ENCODE measurements around the gene TRPM7. TPM values are rescaled to one million over a fixed set of nuclear protein-coding genes. Genes with fewer than 3 reads are reported as not detected.

TRPM7 gene
- polyA plus RNA-seq, 1 donor (not counting 4 experiments of a cell fraction or from before 2014, with no cell fraction given) = 25.4 TPM

DNA sequence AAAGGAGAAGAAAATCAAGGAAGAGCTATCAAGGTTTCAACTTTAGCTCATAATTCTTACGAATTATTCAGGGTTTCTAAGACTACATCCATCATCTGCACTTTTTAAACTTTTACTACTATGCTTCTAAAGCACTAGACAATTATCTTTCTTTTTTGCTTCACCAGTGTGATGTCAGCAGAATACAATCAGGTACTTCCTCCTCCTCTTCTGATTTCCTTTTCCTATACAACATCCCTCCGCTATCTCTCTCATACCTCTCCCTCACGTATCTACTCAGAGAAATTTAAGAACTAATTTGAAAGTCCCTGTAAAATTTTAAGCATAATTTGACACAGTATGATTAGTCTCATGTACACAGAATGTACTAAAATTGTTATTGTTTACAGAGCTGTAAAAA, 92.8 kb downstream of the TRPM7 start:
- no peaks in the 10 kb centered on the region for H4K20me1 ChIP-seq (ENCODE audit: control insufficient read depth, extremely low read depth, insufficient read depth, low read length)
- H3K4me1 ChIP-seq (ENCODE audit: control insufficient read depth, extremely low read depth, insufficient read depth, low read length) = no peaks in the 10 kb centered on the region
- H3K9me3 ChIP-seq (ENCODE audit: control insufficient read depth, low read depth, low read length) = no peaks in the 10 kb centered on the region
- H3K27ac ChIP-seq (ENCODE audit: control insufficient read depth, insufficient read depth, low read length) = no peak overlapping the region
- dilution Hi-C loops (cut with MboI; ENCODE audit: extremely low pct_ligation_motif_present, low sequenced_read_pairs) = no loop called here
- FAIRE-seq (no peak), DNase-seq (ENCODE audit: low read depth, low spot score) (no peak)
- H3K9ac ChIP-seq (ENCODE audit: control insufficient read depth, extremely low read depth, insufficient read depth, low read length) = no peak overlapping the region
- H3K36me3 ChIP-seq (ENCODE audit: control insufficient read depth in 2 of 2, extremely low read depth in 1 of 2, insufficient read depth in 2 of 2, low read length in 2 of 2) = peaks cover 10 to 14% of the 10 kb centered on the region in 2 experiments
- no peaks in the 10 kb centered on the region for H3K9me1 ChIP-seq (ENCODE audit: control insufficient read depth, extremely low read depth, insufficient read depth, low read length)
- H2AFZ ChIP-seq (ENCODE audit: control insufficient read depth, low read length) = no peak overlapping the region
- no peak overlapping the region for H3K4me2 ChIP-seq (ENCODE audit: control insufficient read depth, extremely low read depth, insufficient read depth, low read depth, low read length)
- H3K27me3 ChIP-seq (ENCODE audit: control insufficient read depth, extremely low read depth, insufficient read depth, low read length) = no peaks in the 10 kb centered on the region
- TF ChIP-seq, protein P1, sequence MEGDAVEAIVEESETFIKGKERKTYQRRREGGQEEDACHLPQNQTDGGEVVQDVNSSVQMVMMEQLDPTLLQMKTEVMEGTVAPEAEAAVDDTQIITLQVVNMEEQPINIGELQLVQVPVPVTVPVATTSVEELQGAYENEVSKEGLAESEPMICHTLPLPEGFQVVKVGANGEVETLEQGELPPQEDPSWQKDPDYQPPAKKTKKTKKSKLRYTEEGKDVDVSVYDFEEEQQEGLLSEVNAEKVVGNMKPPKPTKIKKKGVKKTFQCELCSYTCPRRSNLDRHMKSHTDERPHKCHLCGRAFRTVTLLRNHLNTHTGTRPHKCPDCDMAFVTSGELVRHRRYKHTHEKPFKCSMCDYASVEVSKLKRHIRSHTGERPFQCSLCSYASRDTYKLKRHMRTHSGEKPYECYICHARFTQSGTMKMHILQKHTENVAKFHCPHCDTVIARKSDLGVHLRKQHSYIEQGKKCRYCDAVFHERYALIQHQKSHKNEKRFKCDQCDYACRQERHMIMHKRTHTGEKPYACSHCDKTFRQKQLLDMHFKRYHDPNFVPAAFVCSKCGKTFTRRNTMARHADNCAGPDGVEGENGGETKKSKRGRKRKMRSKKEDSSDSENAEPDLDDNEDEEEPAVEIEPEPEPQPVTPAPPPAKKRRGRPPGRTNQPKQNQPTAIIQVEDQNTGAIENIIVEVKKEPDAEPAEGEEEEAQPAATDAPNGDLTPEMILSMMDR (optimal IDR thresholded peaks at IDR 0.05 in 1 of 3, IDR thresholded peaks at IDR 0.05 in 1 of 3, conservative IDR thresholded peaks at IDR 0.05 in 1 of 3; ENCODE audit: extremely low read depth in 1 of 3, insufficient read depth in 2 of 3, low read length in 3 of 3) = no peak
- no peak for TF ChIP-seq EZH2 (IDR thresholded peaks at IDR 0.05; ENCODE audit: low read length)
- H3K79me2 ChIP-seq (ENCODE audit: control insufficient read depth, insufficient read depth, low read length) = no peaks in the 10 kb centered on the region
- H3K4me3 ChIP-seq (ENCODE audit: control insufficient read depth in 2 of 3, extremely low read depth in 1 of 3, insufficient read depth in 2 of 3, low read depth in 1 of 3, low read length in 3 of 3) = no peak overlapping the region

DNA sequence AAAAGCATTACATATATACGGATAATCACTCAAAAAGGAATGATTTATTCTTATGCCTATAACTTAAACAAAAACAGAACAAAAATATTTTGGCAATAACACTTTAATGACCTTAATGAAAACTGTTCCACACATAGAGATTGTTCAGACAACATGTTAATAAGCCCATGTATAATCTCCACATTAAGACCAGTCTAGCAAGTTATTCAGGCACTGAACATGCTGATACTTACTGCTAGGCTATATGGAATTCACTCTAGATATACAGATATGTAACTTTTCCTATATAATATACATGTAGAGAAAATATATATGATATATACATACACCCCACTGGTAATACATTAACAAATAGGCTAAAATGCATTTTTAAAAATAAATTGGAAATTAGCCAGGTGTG, 96.3 kb downstream of the TRPM7 start:
- Histone ChIP-seq H3K27ac (ENCODE audit: control insufficient read depth, insufficient read depth, low read length) (no peak overlapping the region), H3K36me3 (ENCODE audit: control insufficient read depth in 2 of 2, extremely low read depth in 1 of 2, insufficient read depth in 2 of 2, low read length in 2 of 2) (peaks cover 10 to 14% of the 10 kb centered on the region in 2 experiments), H3K9me3 (ENCODE audit: control insufficient read depth, low read depth, low read length) (no peaks in the 10 kb centered on the region), H3K27me3 (ENCODE audit: control insufficient read depth, extremely low read depth, insufficient read depth, low read length) (no peaks in the 10 kb centered on the region), H3K4me3 (ENCODE audit: control insufficient read depth in 2 of 3, extremely low read depth in 1 of 3, insufficient read depth in 2 of 3, low read depth in 1 of 3, low read length in 3 of 3) (no peak overlapping the region), H2AFZ (ENCODE audit: control insufficient read depth, low read length) (no peak overlapping the region), H3K9me1 (ENCODE audit: control insufficient read depth, extremely low read depth, insufficient read depth, low read length) (no peaks in the 10 kb centered on the region), H3K4me2 (ENCODE audit: control insufficient read depth, extremely low read depth, insufficient read depth, low read depth, low read length) (no peak overlapping the region), H3K9ac (ENCODE audit: control insufficient read depth, extremely low read depth, insufficient read depth, low read length) (no peak overlapping the region), H3K79me2 (ENCODE audit: control insufficient read depth, insufficient read depth, low read length) (no peaks in the 10 kb centered on the region), H4K20me1 (ENCODE audit: control insufficient read depth, extremely low read depth, insufficient read depth, low read length) (no peaks in the 10 kb centered on the region), H3K4me1 (ENCODE audit: control insufficient read depth, extremely low read depth, insufficient read depth, low read length) (no peaks in the 10 kb centered on the region)
- FAIRE-seq (no peak), DNase-seq (ENCODE audit: low read depth, low spot score) (no peak)
- dilution Hi-C loops (cut with MboI; ENCODE audit: extremely low pct_ligation_motif_present, low sequenced_read_pairs) = no loop called here
- no peak for TF ChIP-seq EZH2 (IDR thresholded peaks at IDR 0.05; ENCODE audit: low read length)
- TF ChIP-seq, protein P1 (optimal IDR thresholded peaks at IDR 0.05 in 1 of 3, IDR thresholded peaks at IDR 0.05 in 1 of 3, conservative IDR thresholded peaks at IDR 0.05 in 1 of 3; ENCODE audit: extremely low read depth in 1 of 3, insufficient read depth in 2 of 3, low read length in 3 of 3) = no peak

Measured in keratinocyte (primary cell).